ENCODE results near the gene COPRS. TPM values are rescaled to one million over a fixed set of nuclear protein-coding genes. Genes with fewer than 3 reads are reported as not detected.
A peak's percentile ranks its signal among the peaks of the same experiment; 100 is the strongest.

Gene COPRS
- total and polyA plus RNA-seq, 2 of the 13 experiments (the other 11 are each of a cell fraction or from before 2014, with no cell fraction given), result 22.7 to 93.8 TPM

GRCh38 chr17:31803494-31804213, 55.4 kb downstream of the COPRS start (continued):
- 0 out of 2 replicates have a peak, but pooled peaks have one; percentile 75 for TF ChIP-seq ZBTB44 (CRISPR knock-in tag; IDR thresholded peaks at IDR 0.05)
- peak; percentile 65; the same call in 1 of the 2 replicates for TF ChIP-seq KLF6 (CRISPR knock-in tag; IDR thresholded peaks at IDR 0.05)
- no peak; the same call in 1 of the 2 replicates for TF ChIP-seq HBP1 (CRISPR knock-in tag; IDR thresholded peaks at IDR 0.05; ENCODE audit: low read depth)
- TF ChIP-seq, protein P1, sequence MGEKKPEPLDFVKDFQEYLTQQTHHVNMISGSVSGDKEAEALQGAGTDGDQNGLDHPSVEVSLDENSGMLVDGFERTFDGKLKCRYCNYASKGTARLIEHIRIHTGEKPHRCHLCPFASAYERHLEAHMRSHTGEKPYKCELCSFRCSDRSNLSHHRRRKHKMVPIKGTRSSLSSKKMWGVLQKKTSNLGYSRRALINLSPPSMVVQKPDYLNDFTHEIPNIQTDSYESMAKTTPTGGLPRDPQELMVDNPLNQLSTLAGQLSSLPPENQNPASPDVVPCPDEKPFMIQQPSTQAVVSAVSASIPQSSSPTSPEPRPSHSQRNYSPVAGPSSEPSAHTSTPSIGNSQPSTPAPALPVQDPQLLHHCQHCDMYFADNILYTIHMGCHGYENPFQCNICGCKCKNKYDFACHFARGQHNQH (CRISPR knock-in tag; IDR thresholded peaks at IDR 0.05), result peak; percentile 96
- TF ChIP-seq ISX (CRISPR knock-in tag; conservative IDR thresholded peaks at IDR 0.05), result no peak
- peak; percentile 25; the same call in 1 of the 2 replicates for TF ChIP-seq RBFOX2 (IDR thresholded peaks at IDR 0.05; ENCODE audit: low read depth, low read length)
- TF ChIP-seq, protein P2, sequence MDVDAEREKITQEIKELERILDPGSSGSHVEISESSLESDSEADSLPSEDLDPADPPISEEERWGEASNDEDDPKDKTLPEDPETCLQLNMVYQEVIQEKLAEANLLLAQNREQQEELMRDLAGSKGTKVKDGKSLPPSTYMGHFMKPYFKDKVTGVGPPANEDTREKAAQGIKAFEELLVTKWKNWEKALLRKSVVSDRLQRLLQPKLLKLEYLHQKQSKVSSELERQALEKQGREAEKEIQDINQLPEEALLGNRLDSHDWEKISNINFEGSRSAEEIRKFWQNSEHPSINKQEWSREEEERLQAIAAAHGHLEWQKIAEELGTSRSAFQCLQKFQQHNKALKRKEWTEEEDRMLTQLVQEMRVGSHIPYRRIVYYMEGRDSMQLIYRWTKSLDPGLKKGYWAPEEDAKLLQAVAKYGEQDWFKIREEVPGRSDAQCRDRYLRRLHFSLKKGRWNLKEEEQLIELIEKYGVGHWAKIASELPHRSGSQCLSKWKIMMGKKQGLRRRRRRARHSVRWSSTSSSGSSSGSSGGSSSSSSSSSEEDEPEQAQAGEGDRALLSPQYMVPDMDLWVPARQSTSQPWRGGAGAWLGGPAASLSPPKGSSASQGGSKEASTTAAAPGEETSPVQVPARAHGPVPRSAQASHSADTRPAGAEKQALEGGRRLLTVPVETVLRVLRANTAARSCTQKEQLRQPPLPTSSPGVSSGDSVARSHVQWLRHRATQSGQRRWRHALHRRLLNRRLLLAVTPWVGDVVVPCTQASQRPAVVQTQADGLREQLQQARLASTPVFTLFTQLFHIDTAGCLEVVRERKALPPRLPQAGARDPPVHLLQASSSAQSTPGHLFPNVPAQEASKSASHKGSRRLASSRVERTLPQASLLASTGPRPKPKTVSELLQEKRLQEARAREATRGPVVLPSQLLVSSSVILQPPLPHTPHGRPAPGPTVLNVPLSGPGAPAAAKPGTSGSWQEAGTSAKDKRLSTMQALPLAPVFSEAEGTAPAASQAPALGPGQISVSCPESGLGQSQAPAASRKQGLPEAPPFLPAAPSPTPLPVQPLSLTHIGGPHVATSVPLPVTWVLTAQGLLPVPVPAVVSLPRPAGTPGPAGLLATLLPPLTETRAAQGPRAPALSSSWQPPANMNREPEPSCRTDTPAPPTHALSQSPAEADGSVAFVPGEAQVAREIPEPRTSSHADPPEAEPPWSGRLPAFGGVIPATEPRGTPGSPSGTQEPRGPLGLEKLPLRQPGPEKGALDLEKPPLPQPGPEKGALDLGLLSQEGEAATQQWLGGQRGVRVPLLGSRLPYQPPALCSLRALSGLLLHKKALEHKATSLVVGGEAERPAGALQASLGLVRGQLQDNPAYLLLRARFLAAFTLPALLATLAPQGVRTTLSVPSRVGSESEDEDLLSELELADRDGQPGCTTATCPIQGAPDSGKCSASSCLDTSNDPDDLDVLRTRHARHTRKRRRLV (CRISPR knock-in tag; IDR thresholded peaks at IDR 0.05), result 0 out of 2 replicates have a peak, but pooled peaks have one; percentile 70
- TF ChIP-seq CREM (IDR thresholded peaks at IDR 0.05), result peak; percentile 90
- TF ChIP-seq CREM (CRISPR knock-in tag; IDR thresholded peaks at IDR 0.05), result no peak
- peak; percentile 68; the same call in 1 of the 2 replicates for TF ChIP-seq BCL3 (CRISPR knock-in tag; IDR thresholded peaks at IDR 0.05)
- peak; percentile 78; the same call in 1 of the 2 replicates for TF ChIP-seq THRA (CRISPR knock-in tag; IDR thresholded peaks at IDR 0.05; ENCODE audit: borderline replicate concordance)
- TF ChIP-seq, protein P3, sequence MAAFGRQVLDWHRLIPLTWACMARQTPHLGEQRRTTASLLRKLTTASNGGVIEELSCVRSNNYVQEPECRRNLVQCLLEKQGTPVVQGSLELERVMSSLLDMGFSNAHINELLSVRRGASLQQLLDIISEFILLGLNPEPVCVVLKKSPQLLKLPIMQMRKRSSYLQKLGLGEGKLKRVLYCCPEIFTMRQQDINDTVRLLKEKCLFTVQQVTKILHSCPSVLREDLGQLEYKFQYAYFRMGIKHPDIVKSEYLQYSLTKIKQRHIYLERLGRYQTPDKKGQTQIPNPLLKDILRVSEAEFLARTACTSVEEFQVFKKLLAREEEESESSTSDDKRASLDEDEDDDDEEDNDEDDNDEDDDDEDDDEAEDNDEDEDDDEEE (CRISPR knock-in tag; IDR thresholded peaks at IDR 0.05), result no peak
- TF ChIP-seq MYC (CRISPR knock-in tag; IDR thresholded peaks at IDR 0.05; ENCODE audit: borderline replicate concordance), result peak; percentile 32; the same call in 1 of the 2 replicates
- no peak for TF ChIP-seq ZSCAN22 (CRISPR knock-in tag; IDR thresholded peaks at IDR 0.05)

Data from HepG2 (cell line).